ENCODE measurements around the gene FAM221B.

FAM221B gene

GRCh38 chr9:35828716-35829083, at the start of gene FAM221B:
Gene FAM221B (minus strand): TSS chr9:35828732. CDS start chr9:35826161, 2,571 bp downstream.
- DNase-seq: peak; percentile 35

DNA sequence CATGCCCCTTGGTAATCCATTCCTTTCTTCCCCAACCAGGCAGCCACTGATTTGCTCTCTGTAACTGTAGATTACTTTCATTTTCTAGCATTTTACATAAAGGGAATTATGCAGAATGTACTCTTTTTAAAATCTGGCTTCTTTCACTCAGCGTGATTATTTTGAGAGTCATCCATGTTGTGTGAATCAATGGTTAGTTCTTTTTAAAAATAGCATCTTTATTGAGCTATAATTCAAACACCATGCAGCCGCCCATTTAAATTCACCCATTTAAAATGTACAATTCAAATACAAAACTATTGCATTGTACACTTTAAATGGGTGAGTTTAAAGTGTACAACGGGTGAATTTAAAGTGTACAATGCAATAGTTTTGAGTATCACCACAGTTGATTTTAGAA, 44.0 kb upstream of the FAM221B start:
- no peak for DNase-seq

- DNase-seq: no peak
These were observed 43.0 kb upstream of the FAM221B start for GRCh38 chr9:35871545-35871944.

- no peak for DNase-seq
These were observed 41.9 kb upstream of the FAM221B start, which contains the start of gene OR13J1 for GRCh38 chr9:35870351-35870923. Gene OR13J1 (minus strand): TSS chr9:35870401. CDS start chr9:35870401, 0 bp downstream.

GRCh38 chr9:35869621-35870216, 41.2 kb upstream of the FAM221B start:
- DNase-seq: no peak

DNA sequence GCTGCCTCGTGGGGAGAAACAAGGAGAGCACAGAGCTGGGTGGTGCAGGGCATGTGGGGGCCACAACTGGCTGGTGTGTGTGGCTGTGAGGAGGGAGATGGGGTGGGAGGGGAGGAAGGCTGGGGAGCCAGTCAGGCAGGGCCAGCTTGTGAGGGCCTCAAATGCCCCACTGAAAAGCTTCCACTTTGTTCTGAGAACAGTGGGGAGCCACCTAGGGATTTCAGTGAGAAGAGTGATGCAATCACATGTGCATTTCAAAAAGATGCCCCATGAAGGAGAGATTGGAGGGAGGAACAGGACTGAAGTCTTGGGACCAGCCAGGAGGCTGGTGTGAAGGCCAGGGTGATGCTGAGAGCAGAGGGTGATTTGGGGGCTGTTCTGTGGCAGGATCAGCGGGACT, 40.4 kb upstream of the FAM221B start:
- DNase-seq: no peak

GRCh38 chr9:35867538-35867937, 39.0 kb upstream of the FAM221B start:
- no peak for DNase-seq

DNA sequence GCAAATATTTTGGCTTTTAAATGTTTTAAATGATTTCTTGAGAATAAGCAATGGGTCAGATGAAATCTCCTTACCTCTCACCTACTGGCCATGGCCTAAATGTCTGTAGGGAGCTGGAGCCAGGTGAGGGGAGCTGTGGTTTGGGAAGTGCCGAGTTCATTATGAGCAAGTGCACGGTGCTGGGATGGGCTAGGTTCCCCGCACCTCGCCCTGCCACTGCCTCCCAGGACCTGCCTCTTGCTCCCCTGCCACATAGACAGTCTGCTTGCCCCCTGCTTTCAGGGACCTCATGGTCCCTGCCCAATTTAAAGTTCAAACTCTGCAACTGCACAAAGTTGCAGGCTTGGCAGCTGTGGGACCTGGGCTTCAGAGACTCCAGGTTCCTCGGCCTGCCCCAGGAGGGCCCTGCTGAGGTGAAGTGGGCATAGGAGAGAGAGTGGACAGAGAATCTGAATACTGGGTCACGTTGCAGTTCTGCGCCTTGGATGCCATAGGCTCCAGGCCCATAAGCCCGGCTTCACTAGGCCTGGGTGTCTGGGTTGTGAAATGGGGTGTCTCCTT, 36.2 kb upstream of the FAM221B start:
- DNase-seq: no peak

- DNase-seq: no peak
These were observed 35.1 kb upstream of the FAM221B start for GRCh38 chr9:35863583-35863982.

DNA sequence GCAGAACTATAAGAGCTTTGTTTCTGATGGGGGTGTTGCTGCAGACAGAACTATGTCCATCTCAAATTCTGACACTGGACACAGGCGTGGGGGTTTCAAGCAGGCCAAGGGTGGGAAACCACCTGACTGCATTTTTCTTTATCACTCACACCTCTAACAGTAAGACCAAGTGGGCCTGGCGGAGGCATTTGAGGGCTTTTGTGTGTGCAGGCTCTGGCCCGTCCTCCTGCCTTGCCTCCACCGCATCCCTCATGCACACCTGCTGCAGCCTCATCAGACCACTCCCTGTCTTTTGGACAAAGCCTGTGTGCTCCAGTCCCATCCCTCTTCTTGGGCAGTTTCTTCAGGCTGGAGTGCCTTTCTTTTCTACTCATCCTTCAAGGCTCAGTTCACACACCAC, 33.8 kb upstream of the FAM221B start:
- no peak for DNase-seq

DNA sequence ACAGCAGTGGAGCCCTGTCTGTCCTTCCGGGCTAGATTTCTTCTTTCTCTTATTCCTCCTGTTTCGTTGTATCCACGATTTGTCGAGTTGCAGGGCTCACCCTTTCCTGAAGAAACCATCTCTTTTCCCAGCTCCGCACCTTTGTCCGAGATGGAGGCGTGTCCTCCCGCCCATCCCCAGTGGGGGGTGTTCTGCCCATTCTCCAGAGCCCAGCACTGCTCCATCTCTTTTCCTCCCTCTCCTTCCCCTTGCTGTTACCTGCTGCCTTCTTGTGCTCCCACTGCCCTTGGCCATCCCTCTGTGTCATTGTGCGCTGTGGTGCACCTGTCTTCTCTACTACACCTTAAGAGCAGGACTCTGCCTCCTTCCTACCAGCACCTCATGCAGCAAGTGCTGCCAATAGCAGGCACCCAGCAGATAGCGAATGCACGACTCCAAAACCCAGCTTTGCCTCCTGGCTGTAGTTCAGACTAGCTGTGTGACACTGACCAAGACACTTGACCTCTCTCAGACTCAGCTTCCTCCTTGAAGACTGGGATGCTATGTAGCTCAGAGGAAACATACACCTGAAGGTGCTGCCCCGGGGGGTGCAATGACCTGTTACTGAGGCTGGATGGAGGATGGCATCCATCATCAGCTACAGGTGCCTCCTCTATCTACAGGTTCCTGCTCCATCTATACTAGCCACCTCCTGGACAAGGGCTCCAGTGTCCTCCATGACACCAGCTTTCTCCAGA, 32.8 kb upstream of the FAM221B start:
- DNase-seq: no peak

GRCh38 chr9:35859990-35860339, 31.4 kb upstream of the FAM221B start:
- DNase-seq: no peak

GRCh38 chr9:35859310-35859989, 30.9 kb upstream of the FAM221B start:
- DNase-seq: no peak

GRCh38 chr9:35858458-35858857, 29.9 kb upstream of the FAM221B start:
- no peak for DNase-seq

DNA sequence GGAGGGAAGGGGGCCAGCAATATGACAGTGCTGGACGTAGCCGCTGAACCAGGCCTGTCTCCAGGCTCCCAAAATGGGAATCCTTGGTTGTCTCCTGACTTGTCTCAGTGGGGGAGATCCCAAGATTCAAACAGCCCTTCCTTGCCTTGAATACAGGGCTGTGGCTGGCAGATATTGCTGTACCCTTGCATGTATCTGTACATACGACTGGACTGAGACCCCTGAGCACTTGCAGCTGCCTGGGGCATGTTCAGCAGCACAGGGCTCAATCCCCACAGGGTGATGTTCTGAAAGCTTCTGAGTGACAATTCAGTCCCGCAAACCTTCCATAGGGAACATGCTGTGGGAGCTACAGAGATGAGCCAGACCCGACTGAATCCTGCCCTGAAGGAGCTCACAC, 28.4 kb upstream of the FAM221B start:
- DNase-seq: no peak

- no peak for DNase-seq
These were observed 27.7 kb upstream of the FAM221B start for GRCh38 chr9:35856206-35856605.

DNA sequence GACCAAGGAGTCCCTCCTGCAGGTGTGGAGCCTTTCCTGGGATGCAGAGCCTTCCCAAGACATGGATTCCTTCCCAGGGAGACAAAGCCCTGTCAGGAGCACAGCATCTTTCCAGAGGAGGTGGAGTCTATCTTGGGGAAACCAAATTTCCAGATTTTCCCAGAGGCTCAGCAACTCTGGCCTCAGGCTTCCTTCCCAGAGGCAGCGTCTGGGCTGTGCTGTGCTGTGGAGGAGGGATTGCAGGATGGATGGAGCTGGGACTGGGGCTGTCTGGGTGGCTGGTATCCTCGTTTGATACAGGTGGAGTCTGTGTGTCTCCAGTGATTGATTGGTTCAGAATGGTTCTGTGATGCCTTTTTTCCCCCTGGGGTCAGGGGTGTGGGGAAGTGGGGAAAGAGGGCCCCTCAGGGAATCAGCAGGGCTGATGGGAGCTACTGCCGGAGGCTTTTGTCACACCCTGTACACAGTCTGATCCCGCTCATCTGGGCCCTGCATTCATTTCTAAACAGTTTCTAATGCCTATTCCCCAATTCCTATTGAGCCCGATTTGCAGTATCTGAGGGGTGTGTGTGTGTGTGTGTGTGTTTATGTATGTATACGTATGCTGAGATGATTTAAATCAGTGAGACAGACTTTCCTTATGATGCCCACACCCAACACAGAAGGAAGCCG, 25.7 kb upstream of the FAM221B start:
- DNase-seq: no peak

DNA sequence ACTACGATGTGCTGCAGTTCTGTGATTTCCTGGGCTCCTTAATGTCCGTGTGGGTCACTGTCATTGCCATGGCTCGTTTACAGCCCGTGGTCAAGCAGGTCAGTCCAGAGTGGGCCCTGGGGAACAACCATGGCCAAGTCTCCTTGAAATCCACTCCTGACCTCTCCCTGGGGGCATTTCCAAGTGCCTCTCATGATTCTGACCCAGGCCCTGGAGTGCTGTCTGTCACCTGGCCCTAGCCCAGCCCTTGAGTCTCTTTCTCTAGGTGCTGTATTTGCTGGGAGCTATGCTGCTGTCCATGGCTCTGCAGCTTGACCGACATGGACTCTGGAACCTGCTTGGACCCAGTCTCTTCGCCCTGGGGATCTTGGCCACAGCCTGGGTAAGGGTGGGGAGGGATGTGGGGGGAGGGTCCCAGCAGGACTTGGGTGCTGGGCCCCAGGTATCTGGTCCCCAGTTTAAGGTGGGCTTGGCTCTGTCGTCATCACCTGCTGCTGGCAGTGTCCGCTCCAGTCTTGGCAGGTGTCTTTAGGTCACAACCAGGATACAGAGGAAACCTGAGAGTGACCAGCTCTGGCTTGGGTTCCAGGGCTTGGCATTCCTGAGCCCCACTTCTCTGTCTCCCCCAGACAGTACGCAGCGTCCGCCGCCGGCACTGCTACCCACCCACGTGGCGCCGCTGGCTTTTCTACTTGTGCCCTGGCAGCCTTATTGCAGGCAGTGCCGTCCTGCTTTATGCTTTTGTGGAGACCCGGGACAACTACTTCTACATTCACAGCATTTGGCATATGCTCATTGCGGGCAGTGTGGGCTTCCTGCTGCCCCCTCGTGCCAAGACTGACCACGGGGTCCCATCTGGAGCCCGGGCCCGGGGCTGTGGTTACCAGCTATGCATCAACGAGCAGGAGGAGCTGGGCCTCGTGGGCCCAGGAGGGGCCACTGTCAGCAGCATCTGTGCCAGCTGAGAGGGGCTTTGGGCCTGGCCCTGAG, 24.6 kb upstream of the FAM221B start:
- no peak for DNase-seq

GRCh38 chr9:35852267-35852815, 23.8 kb upstream of the FAM221B start:
- no peak for DNase-seq

DNA sequence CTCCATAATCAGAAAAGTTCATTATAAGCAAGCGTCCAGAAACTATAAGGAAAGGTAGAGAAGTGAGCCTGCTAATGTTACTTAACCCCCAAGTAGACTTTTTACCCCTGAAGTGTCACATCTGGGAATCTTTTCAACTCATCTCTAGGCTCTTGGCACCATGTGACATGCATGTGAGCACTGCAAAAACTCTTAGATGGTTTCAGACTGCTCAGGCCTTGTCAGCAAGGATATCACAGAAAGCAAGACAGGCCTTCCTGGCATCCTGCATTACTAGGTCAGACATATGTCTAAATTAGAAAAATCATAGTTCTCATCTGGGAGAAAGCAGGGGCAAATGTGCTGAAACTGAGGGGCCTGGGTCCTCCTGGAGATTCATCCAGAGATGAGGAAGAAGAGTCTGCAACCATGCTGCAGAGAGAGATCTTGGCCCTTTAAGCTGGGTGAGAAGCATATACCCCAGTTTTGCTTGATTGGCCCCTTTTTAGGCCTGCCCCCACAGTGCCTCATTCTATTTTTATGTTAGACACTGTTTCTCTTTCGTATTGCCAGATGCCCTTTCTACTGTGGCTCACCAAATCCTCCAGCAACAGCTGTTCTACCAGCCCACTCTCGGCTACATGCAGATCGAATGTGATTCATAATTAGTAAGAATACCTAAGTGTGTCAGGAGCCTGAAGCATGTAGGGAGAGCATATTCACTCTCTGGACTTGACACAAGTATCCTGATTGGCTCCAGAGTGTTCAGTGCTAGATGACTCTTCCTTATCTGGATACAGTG, 19.4 kb upstream of the FAM221B start:
- no peak for DNase-seq

Measured in NCI-H1436 (cell line).